A549 (cell line): ENCODE measurements around the gene KRT84. TPM values are rescaled to one million over a fixed set of nuclear protein-coding genes. Genes with fewer than 3 reads are reported as not detected.

Experiments used
- ATAC-seq, 2 experiments: fragments of 200-7000 bp in 1 of 2; fragments of >200 bp in 1 of 2; cut with Nextera tagmentation in 1 of 2; cut with Tn5 transposase in 1 of 2; 3 replicates each; pipeline versions ENCODE4 v1.8.0 to v1.9.1; 2018 to 2020; ENCODE audit warnings: mild to moderate bottlenecking in 1 of 2, moderate library complexity in 1 of 2
- CTCF ChIA-PET: fragments of 300-600 bp; sonication (Branson Sonifier 250); formaldehyde crosslinking; extraction: SDS; loops from one replicate; lab custom pipeline; 2021; ENCODE audit warnings: antibody characterized with exemption, inconsistent platforms; lab: Yijun Ruan, JAX
- POLR2A ChIA-PET: fragments of 350-600 bp; formaldehyde crosslinking; extraction: SDS; loops from one replicate; lab custom pipeline; 2021; ENCODE audit warnings: antibody characterized with exemption, inconsistent platforms; lab: Yijun Ruan, JAX
- DNase-seq, 2 experiments: peaks; one replicate each; pipeline versions ENCODE4 v3.0.0 to v3.0.0-alpha.2; 2011 to 2016; ENCODE audit warnings: low read depth in 1 of 2, low spot score in 1 of 2
- FAIRE-seq: peaks from 2 replicates; lab custom pipeline; 2011; peaks lifted over from hg19 to GRCh38; lab: Jason Lieb, UNC
- H3K27ac ChIP-seq, 2 experiments: fragments of >200 bp; sonication (Bioruptor Twin); formaldehyde crosslinking; 3 replicates each; pipeline ENCODE4 v1.5.1; 2016 to 2017
- H3K4me1 ChIP-seq: fragments of >200 bp; sonication (Bioruptor Twin); formaldehyde crosslinking; 3 replicates; pipeline ENCODE4 v1.6.1; 2016
- H3K4me2 ChIP-seq: fragments of >200 bp; sonication (Bioruptor Twin); formaldehyde crosslinking; 3 replicates; pipeline ENCODE4 v1.6.1; 2016
- H3K4me3 ChIP-seq: fragments of >200 bp; sonication (Bioruptor Twin); formaldehyde crosslinking; 3 replicates; pipeline ENCODE4 v1.5.1; 2016
- H3K9me3 ChIP-seq: fragments of >200 bp; sonication (Bioruptor Twin); formaldehyde crosslinking; 3 replicates; pipeline ENCODE4 v1.6.1; 2016
- CHD2 ChIP-seq: fragments of 150-350 bp; IDR thresholded peaks from 2 replicates; pipeline ENCODE4 v1.6.1; 2014; ENCODE audit warnings: low read length; ENCODE audit not compliant: partially characterized antibody
- ESRRA ChIP-seq: fragments of 150-350 bp; IDR thresholded peaks from 2 replicates; pipeline ENCODE4 v1.6.1; 2014; ENCODE audit warnings: mild to moderate bottlenecking, low read length, borderline replicate concordance
- HEYL ChIP-seq: fragments of 250-450 bp; sonication (Bioruptor Pico); IDR thresholded peaks from 2 replicates; pipeline ENCODE4 v1.8.0; 2021; ENCODE audit warnings: mild to moderate bottlenecking, moderate library complexity
- HOXB13 ChIP-seq: fragments of 250-450 bp; sonication (Bioruptor Pico); IDR thresholded peaks from 2 replicates; pipeline ENCODE4 v1.5.0; 2020; ENCODE audit warnings: low read depth, mild to moderate bottlenecking, moderate library complexity
- JUNB ChIP-seq: fragments of >200 bp; sonication (Bioruptor Twin); formaldehyde crosslinking; IDR thresholded peaks from 2 replicates; pipeline ENCODE4 v1.6.1; 2016
- KDM1A ChIP-seq: fragments of 200-600 bp; sonication (generic); IDR thresholded peaks from 2 replicates; pipeline ENCODE4 v1.6.1; 2016; ENCODE audit warnings: low read depth, mild to moderate bottlenecking
- MAFK ChIP-seq: fragments of 450-650 bp; IDR thresholded peaks from 2 replicates; pipeline ENCODE4 v1.6.1; 2014; ENCODE audit not compliant: partially characterized antibody
- RCOR1 ChIP-seq: fragments of 150-350 bp; IDR thresholded peaks from 2 replicates; pipeline ENCODE4 v1.6.1; 2014; ENCODE audit warnings: antibody characterized with exemption, low read length, low read depth
- RNF2 ChIP-seq: fragments of 200-600 bp; sonication (generic); IDR thresholded peaks from 2 replicates; pipeline ENCODE4 v1.6.1; 2016; ENCODE audit warnings: low read depth, mild to moderate bottlenecking, antibody characterized with exemption, moderate library complexity, borderline replicate concordance
- ZC3H11A ChIP-seq: fragments of 450-650 bp; IDR thresholded peaks from 2 replicates; pipeline ENCODE4 v1.6.1; 2014; ENCODE audit warnings: antibody characterized with exemption, mild to moderate bottlenecking
- ZSCAN20 ChIP-seq: fragments of 250-450 bp; sonication (Bioruptor Pico); IDR thresholded peaks from 2 replicates; pipeline ENCODE4 v1.8.0; 2022; ENCODE audit warnings: mild to moderate bottlenecking, moderate library complexity
- WGBS: methylation state at CpG from one replicate; pipeline ENCODE4 v1.1.6; 2017; ENCODE audit errors: missing lambda C conversion rate; 5-methylcytosine and 5-hydroxymethylcytosine counted together
- polyA plus RNA-seq, 4 experiments: library from polyadenylated mRNA; depleted of rRNA in 3 of 4; stranded (reverse); fragments of >200 nt; fragmentation: RNase III in 1 of 4; extraction: RNeasy Plus Mini Kit Qiagen cat#74134 plus additional on column Dnase treatment in 1 of 4; gene quantifications; 2 replicates in 3 of 4; 3 replicates in 1 of 4; pipeline ENCODE4 v1.2.3, GENCODE V29; 2011 to 2017
- TF ChIP-seq, protein P1 (sequence below): IDR thresholded peaks from 2 replicates; pipeline ENCODE4 v1.6.1; 2012
- TF ChIP-seq, protein P2 (sequence below): fragments of 200-600 bp; sonication (generic); IDR thresholded peaks from 2 replicates; pipeline ENCODE4 v1.6.1; 2016; ENCODE audit warnings: antibody characterized with exemption, mild to moderate bottlenecking, moderate library complexity
- TF ChIP-seq, protein P3 (sequence below): IDR thresholded peaks from 2 replicates; pipeline ENCODE4 v1.6.1; 2012
- TF ChIP-seq, protein P4 (sequence below): fragments of 250-450 bp; sonication (Bioruptor Pico); IDR thresholded peaks from 2 replicates; pipeline ENCODE4 v1.5.0; 2021; ENCODE audit warnings: mild to moderate bottlenecking, moderate library complexity, borderline replicate concordance

The KRT84 gene
- polyA plus RNA-seq, 2 of the 4 experiments (the other 2 are of a cell fraction) = not detected

DNA sequence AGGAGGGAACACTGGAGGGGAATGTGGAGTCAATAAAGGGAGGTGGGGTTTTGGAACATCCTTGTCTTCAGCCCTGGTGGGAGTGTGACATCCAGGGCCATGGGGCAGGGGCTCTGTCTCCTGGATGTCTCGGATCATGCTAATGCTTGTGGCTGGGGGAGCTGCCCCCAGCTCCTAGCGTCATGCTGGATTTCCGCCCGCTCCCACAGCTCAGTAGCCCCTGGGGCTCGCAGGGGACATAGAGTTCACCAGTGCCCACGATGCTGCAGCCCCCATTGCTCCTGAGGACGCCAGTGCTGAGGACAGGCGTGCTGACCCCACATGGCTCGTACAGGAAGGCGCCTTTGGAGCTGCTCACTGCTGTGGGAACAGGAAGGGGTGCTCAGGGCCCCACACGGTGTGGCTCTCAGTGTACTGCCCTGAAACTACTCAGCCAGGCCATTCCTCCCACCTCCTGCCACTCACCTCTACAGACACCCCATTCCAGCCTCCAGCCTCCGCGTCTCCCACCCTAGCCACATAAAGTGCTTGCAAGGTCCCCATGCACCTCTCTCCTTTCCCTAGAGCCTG, 9.5 kb upstream of the KRT84 start:
- CTCF ChIA-PET = interaction anchor here (0.6 to 46.1 kb wide), 17 partner anchors 9 to 479 kb away, joined by 3 to 1221 read pairs (median 3); no protein-coding TSS in a partner anchor
- FAIRE-seq (no peak), ATAC-seq (no peak), DNase-seq (no peak)
- POLR2A ChIA-PET = no interaction called here
- no peak overlapping the region for H3K4me3 ChIP-seq
- peaks cover 29% of the 10 kb centered on the region for H3K4me1 ChIP-seq
- no peak overlapping the region for H3K4me2 ChIP-seq
- 80% methylated on average over 13 of the region's 13 CpGs for WGBS
- no peaks in the 10 kb centered on the region for H3K9me3 ChIP-seq
- 0 out of 6 replicates have a peak overlapping the region, but pooled peaks of 1 of the 2 experiments have one; percentile 7 for H3K27ac ChIP-seq
- TF ChIP-seq, protein P1, sequence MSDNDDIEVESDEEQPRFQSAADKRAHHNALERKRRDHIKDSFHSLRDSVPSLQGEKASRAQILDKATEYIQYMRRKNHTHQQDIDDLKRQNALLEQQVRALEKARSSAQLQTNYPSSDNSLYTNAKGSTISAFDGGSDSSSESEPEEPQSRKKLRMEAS = no peak
- TF ChIP-seq HEYL (no peak), HOXB13 (no peak), JUNB (no peak), CHD2 (no peak)

DNA sequence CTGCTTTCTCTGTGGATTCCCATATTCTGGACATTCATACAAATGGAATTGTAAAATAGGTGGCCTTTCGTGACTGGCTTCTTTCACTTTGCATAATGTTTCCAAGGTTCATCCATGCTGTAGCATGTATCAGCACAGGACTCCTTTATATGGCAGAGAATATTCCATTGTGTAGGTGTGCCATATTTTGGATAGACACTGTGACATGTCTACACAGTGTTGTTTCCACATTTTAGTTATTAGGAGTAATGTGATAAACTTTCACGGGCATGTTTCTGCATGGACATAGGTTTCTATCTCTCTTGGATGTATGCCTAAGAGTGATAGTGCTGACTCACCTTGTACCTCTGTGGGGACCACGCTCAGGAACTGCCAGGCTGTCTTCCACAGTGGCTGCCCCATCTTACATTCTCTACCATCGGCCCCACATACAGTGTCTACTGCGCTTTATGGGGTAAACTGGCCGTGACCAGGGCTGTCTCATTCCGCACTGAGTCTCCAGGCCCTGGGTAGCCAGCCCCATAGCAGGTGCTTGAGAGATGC, 7.1 kb upstream of the KRT84 start:
- 88% methylated on average over 7 of the region's 7 CpGs for WGBS
- TF ChIP-seq KDM1A (no peak), CHD2 (no peak), ZC3H11A (no peak), MAFK (peak; percentile 41), RCOR1 (no peak), RNF2 (no peak), ESRRA (no peak)
- TF ChIP-seq, protein P2, sequence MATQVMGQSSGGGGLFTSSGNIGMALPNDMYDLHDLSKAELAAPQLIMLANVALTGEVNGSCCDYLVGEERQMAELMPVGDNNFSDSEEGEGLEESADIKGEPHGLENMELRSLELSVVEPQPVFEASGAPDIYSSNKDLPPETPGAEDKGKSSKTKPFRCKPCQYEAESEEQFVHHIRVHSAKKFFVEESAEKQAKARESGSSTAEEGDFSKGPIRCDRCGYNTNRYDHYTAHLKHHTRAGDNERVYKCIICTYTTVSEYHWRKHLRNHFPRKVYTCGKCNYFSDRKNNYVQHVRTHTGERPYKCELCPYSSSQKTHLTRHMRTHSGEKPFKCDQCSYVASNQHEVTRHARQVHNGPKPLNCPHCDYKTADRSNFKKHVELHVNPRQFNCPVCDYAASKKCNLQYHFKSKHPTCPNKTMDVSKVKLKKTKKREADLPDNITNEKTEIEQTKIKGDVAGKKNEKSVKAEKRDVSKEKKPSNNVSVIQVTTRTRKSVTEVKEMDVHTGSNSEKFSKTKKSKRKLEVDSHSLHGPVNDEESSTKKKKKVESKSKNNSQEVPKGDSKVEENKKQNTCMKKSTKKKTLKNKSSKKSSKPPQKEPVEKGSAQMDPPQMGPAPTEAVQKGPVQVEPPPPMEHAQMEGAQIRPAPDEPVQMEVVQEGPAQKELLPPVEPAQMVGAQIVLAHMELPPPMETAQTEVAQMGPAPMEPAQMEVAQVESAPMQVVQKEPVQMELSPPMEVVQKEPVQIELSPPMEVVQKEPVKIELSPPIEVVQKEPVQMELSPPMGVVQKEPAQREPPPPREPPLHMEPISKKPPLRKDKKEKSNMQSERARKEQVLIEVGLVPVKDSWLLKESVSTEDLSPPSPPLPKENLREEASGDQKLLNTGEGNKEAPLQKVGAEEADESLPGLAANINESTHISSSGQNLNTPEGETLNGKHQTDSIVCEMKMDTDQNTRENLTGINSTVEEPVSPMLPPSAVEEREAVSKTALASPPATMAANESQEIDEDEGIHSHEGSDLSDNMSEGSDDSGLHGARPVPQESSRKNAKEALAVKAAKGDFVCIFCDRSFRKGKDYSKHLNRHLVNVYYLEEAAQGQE = no peak
- no peak for FAIRE-seq
- Histone ChIP-seq H3K4me2 (no peak overlapping the region), H3K27ac (peak overlapping the region in 1 of 2 experiments; percentile 44; a peak in 2 of 6 replicates), H3K4me1 (peaks cover 29% of the 10 kb centered on the region), H3K9me3 (no peaks in the 10 kb centered on the region), H3K4me3 (no peak overlapping the region)
- ATAC-seq = no peak
- DNase-seq = no peak
- ChIA-PET POLR2A (no interaction called here), CTCF (interaction anchor here (0.6 to 46.1 kb wide), 11 partner anchors 9 to 481 kb away, joined by 3 to 1221 read pairs (median 7); no protein-coding TSS in a partner anchor)

DNA sequence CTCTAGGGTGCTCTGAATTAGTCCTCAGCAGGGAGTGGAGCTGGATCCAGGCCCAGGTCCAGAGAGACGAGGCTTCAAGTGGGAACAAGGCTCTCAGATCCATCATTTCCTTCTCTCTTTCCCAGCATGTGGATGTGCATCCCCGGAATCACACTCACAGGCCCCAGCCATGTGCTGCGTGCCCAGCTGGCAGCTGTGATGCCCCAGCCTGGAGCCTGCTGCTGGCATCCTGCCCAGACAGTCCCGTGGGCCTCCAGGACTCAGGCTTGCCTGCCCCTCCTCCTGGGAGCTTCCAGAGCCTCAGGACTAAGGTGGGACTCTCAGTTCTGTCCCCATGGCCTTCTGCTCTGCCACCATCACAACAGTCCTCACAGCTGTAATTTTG, 6.2 kb upstream of the KRT84 start:
- ATAC-seq = peak in 1 of 2 experiments; percentile 5; a peak in 1 of 6 replicates
- DNase-seq = peak in 1 of 2 experiments; percentile 29
- 60% methylated on average over 4 of the region's 4 CpGs for WGBS
- TF ChIP-seq, protein P1 = peak; percentile 49
- TF ChIP-seq, protein P3, sequence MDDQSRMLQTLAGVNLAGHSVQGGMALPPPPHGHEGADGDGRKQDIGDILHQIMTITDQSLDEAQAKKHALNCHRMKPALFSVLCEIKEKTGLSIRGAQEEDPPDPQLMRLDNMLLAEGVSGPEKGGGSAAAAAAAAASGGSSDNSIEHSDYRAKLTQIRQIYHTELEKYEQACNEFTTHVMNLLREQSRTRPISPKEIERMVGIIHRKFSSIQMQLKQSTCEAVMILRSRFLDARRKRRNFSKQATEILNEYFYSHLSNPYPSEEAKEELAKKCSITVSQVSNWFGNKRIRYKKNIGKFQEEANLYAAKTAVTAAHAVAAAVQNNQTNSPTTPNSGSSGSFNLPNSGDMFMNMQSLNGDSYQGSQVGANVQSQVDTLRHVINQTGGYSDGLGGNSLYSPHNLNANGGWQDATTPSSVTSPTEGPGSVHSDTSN = no peak
- no peak for TF ChIP-seq ZSCAN20 (CRISPR knock-in tag)
- TF ChIP-seq, protein P4, sequence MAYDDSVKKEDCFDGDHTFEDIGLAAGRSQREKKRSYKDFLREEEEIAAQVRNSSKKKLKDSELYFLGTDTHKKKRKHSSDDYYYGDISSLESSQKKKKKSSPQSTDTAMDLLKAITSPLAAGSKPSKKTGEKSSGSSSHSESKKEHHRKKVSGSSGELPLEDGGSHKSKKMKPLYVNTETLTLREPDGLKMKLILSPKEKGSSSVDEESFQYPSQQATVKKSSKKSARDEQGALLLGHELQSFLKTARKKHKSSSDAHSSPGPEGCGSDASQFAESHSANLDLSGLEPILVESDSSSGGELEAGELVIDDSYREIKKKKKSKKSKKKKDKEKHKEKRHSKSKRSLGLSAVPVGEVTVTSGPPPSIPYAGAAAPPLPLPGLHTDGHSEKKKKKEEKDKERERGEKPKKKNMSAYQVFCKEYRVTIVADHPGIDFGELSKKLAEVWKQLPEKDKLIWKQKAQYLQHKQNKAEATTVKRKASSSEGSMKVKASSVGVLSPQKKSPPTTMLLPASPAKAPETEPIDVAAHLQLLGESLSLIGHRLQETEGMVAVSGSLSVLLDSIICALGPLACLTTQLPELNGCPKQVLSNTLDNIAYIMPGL (CRISPR knock-in tag) = no peak
- H3K4me1 ChIP-seq = peaks cover 29% of the 10 kb centered on the region
- H3K4me2 ChIP-seq = 0 out of 3 replicates have a peak overlapping the region, but pooled peaks have one; percentile 2
- ChIA-PET POLR2A (no interaction called here), CTCF (interaction anchor here (0.6 to 46.1 kb wide), 28 partner anchors 8 to 482 kb away, joined by 3 to 1221 read pairs (median 5); partner anchors contain the start of genes KRT5 and KRT80)
- peak overlapping the region; percentile 33 to 72; a peak in 4 of 6 replicates for H3K27ac ChIP-seq
- no peaks in the 10 kb centered on the region for H3K9me3 ChIP-seq
- FAIRE-seq = no peak
- H3K4me3 ChIP-seq = no peak overlapping the region
